K562 treated with DMSO at 1 percent for 48 hours (cell line): Measurements from ENCODE around the gene OR8K1. TPM values are rescaled to one million over a fixed set of nuclear protein-coding genes. Genes with fewer than 3 reads are reported as not detected.

Experiments used
- total RNA-seq: library from RNA; unstranded; fragments of 300-600 nt; gene quantifications from 2 replicates; pipeline ENCODE4 v1.2.3, GENCODE V29; 2022; ENCODE audit warnings: low replicate concordance; ENCODE audit errors: extremely low read depth

OR8K1 gene
- total RNA-seq, result not detected in 2 replicates

GRCh38 chr11:56345739-56346138 is at the start of gene OR8K1:
Gene OR8K1 (plus strand): TSS chr11:56346039. CDS start chr11:56346039, 0 bp downstream.

GRCh38 chr11:56314844-56315243 is 31.0 kb upstream of the OR8K1 start, which contains the start of gene OR8K3:
Gene OR8K3 (plus strand): TSS chr11:56315144. CDS start chr11:56318307, 3,163 bp downstream.

GRCh38 chr11:56353991-56354390 is 8.2 kb downstream of the OR8K1 start, which contains the start of gene OR8J1:
Gene OR8J1 (plus strand): TSS chr11:56354291. CDS start chr11:56360247, 5,956 bp downstream.

GRCh38 chr11:56375324-56375723 is 29.5 kb downstream of the OR8K1 start, which contains the start of gene OR8U1:
Gene OR8U1 (plus strand): TSS chr11:56375624. CDS start chr11:56375624, 0 bp downstream.

Other genes with a start within 250 kb of the OR8K1 start
- not detected in 2 replicates for gene OR8H2, start 242.4 kb upstream of the OR8K1 start, total RNA-seq
- not detected in 2 replicates for gene OR8H3, start 223.7 kb upstream of the OR8K1 start, total RNA-seq
- not detected in 2 replicates for gene OR8J3, start 205.8 kb upstream of the OR8K1 start, total RNA-seq
- not detected in 2 replicates for gene OR8K5, start 185.7 kb upstream of the OR8K1 start, total RNA-seq
- not detected in 2 replicates for gene OR5J2, start 169.4 kb upstream of the OR8K1 start, total RNA-seq
- gene OR5T2, start 111.8 kb upstream of the OR8K1 start, total RNA-seq, result not detected in 2 replicates
- not detected in 2 replicates for gene OR5T3, start 93.8 kb upstream of the OR8K1 start, total RNA-seq
- not detected in 2 replicates for gene OR5T1, start 71.9 kb upstream of the OR8K1 start, total RNA-seq
- gene OR8H1, start 53.8 kb upstream of the OR8K1 start, total RNA-seq, result not detected in 2 replicates
- gene OR8K3, start 30.9 kb upstream of the OR8K1 start, total RNA-seq, result not detected in 2 replicates
- gene OR8J1, start 8.3 kb downstream of the OR8K1 start, total RNA-seq, result not detected in 2 replicates
- gene OR8U1, start 29.6 kb downstream of the OR8K1 start, total RNA-seq, result not detected in 2 replicates
- gene OR5AL1, start 66.7 kb downstream of the OR8K1 start, total RNA-seq, result not detected in 2 replicates
- gene OR5M3, start 127.3 kb downstream of the OR8K1 start, total RNA-seq, result not detected in 2 replicates
- not detected in 2 replicates for gene OR5M8, start 145.3 kb downstream of the OR8K1 start, total RNA-seq
- gene OR5M11, start 197.2 kb downstream of the OR8K1 start, total RNA-seq, result not detected in 2 replicates
- not detected in 2 replicates for gene OR5M10, start 231.7 kb downstream of the OR8K1 start, total RNA-seq